Measurements from ENCODE around the gene TRMT112.

TRMT112 gene

GRCh38 chr11:64352995-64353714 lies 35.8 kb upstream of the TRMT112 start:
- H3K27ac ChIP-seq (ENCODE audit: low read depth, low read length, poor library complexity, severe bottlenecking): no peak overlapping the region
- no peak for TF ChIP-seq EZH2 (IDR thresholded peaks at IDR 0.05; ENCODE audit: borderline replicate concordance, low read length)
- no peak for TF ChIP-seq CTCF (IDR thresholded peaks at IDR 0.05; ENCODE audit: low read length)
- peaks cover 4% of the 10 kb centered on the region for H3K4me1 ChIP-seq (ENCODE audit: insufficient read depth, low read length, severe bottlenecking)
- H4K20me1 ChIP-seq (ENCODE audit: insufficient read depth, low read length): no peaks in the 10 kb centered on the region
- H3K27me3 ChIP-seq (ENCODE audit: insufficient read depth, low read length): no peaks in the 10 kb centered on the region
- H3K4me3 ChIP-seq (ENCODE audit: low read depth, low read length, poor library complexity, severe bottlenecking): no peak overlapping the region
- H3K79me2 ChIP-seq (ENCODE audit: insufficient read depth, low read length): no peaks in the 10 kb centered on the region
- no peaks in the 10 kb centered on the region for H3K9me2 ChIP-seq (ENCODE audit: low read depth, low read length)
- no peak overlapping the region for H3K9ac ChIP-seq (ENCODE audit: low read length)
- H2AFZ ChIP-seq (ENCODE audit: low read length): no peak overlapping the region
- H3F3A ChIP-seq (ENCODE audit: insufficient read depth, low read length): no peaks in the 10 kb centered on the region
- H3K4me2 ChIP-seq (ENCODE audit: low read length): no peak overlapping the region
- H3K9me3 ChIP-seq (ENCODE audit: low read length): no peaks in the 10 kb centered on the region
- peaks cover 23% of the 10 kb centered on the region; the same call in 1 of the 2 replicates for H3K36me3 ChIP-seq (ENCODE audit: insufficient read depth, low read length)

- Histone ChIP-seq H2AFZ (ENCODE audit: low read length) (no peak overlapping the region), H3K9me3 (ENCODE audit: low read length) (no peaks in the 10 kb centered on the region), H3K4me2 (ENCODE audit: low read length) (no peak overlapping the region), H3K36me3 (ENCODE audit: insufficient read depth, low read length) (peaks cover 27% of the 10 kb centered on the region; the same call in 1 of the 2 replicates), H3K27me3 (ENCODE audit: insufficient read depth, low read length) (no peaks in the 10 kb centered on the region), H3K9me2 (ENCODE audit: low read depth, low read length) (no peaks in the 10 kb centered on the region), H3K9ac (ENCODE audit: low read length) (no peak overlapping the region), H3K4me3 (ENCODE audit: low read depth, low read length, poor library complexity, severe bottlenecking) (no peak overlapping the region), H3K79me2 (ENCODE audit: insufficient read depth, low read length) (no peaks in the 10 kb centered on the region), H3K4me1 (ENCODE audit: insufficient read depth, low read length, severe bottlenecking) (no peaks in the 10 kb centered on the region), H3F3A (ENCODE audit: insufficient read depth, low read length) (no peaks in the 10 kb centered on the region), H3K27ac (ENCODE audit: low read depth, low read length, poor library complexity, severe bottlenecking) (no peak overlapping the region), H4K20me1 (ENCODE audit: insufficient read depth, low read length) (no peaks in the 10 kb centered on the region)
- no peak for TF ChIP-seq CTCF (IDR thresholded peaks at IDR 0.05; ENCODE audit: low read length)
- TF ChIP-seq EZH2 (IDR thresholded peaks at IDR 0.05; ENCODE audit: borderline replicate concordance, low read length): no peak
These were observed 35.0 kb upstream of the TRMT112 start for GRCh38 chr11:64352099-64352994.

- Histone ChIP-seq H4K20me1 (ENCODE audit: insufficient read depth, low read length) (no peaks in the 10 kb centered on the region), H3F3A (ENCODE audit: insufficient read depth, low read length) (no peaks in the 10 kb centered on the region), H3K9me3 (ENCODE audit: low read length) (no peaks in the 10 kb centered on the region), H3K4me2 (ENCODE audit: low read length) (no peak overlapping the region), H3K9me2 (ENCODE audit: low read depth, low read length) (no peaks in the 10 kb centered on the region), H3K4me1 (ENCODE audit: insufficient read depth, low read length, severe bottlenecking) (no peaks in the 10 kb centered on the region), H3K79me2 (ENCODE audit: insufficient read depth, low read length) (no peaks in the 10 kb centered on the region), H3K4me3 (ENCODE audit: low read depth, low read length, poor library complexity, severe bottlenecking) (no peak overlapping the region), H3K9ac (ENCODE audit: low read length) (no peak overlapping the region), H2AFZ (ENCODE audit: low read length) (no peak overlapping the region), H3K27ac (ENCODE audit: low read depth, low read length, poor library complexity, severe bottlenecking) (no peak overlapping the region), H3K36me3 (ENCODE audit: insufficient read depth, low read length) (peaks cover 29% of the 10 kb centered on the region; the same call in 1 of the 2 replicates), H3K27me3 (ENCODE audit: insufficient read depth, low read length) (no peaks in the 10 kb centered on the region)
- TF ChIP-seq CTCF (IDR thresholded peaks at IDR 0.05; ENCODE audit: low read length): no peak
- TF ChIP-seq EZH2 (IDR thresholded peaks at IDR 0.05; ENCODE audit: borderline replicate concordance, low read length): no peak
These were observed 33.8 kb upstream of the TRMT112 start for GRCh38 chr11:64351136-64351631.
